ENCODE data around the gene LTBP4.

The LTBP4 gene

GRCh38 chr19:40596608-40597328 is 4.4 kb upstream of the LTBP4 start:
- H3K4me1 ChIP-seq (ENCODE audit: control insufficient read depth, insufficient read depth, low read length), result peaks cover 30% of the 10 kb centered on the region
- H3K4me3 ChIP-seq (ENCODE audit: insufficient read depth, low read depth, low read length), result peak overlapping the region; percentile 47
- H3K27ac ChIP-seq (ENCODE audit: insufficient read depth, low read depth, low read length, poor library complexity, severe bottlenecking), result no peak overlapping the region
- H3K9me3 ChIP-seq (ENCODE audit: control insufficient read depth, low read length), result no peaks in the 10 kb centered on the region
- no peaks in the 10 kb centered on the region for H3K36me3 ChIP-seq (ENCODE audit: control insufficient read depth, insufficient read depth, low read length)
- peaks cover 48% of the 10 kb centered on the region for H3K27me3 ChIP-seq (ENCODE audit: control insufficient read depth, insufficient read depth, low read length, poor library complexity, severe bottlenecking)
- WGBS, 2 experiments, result 11 to 12% methylated on average over 53 of the region's 53 CpGs

DNA sequence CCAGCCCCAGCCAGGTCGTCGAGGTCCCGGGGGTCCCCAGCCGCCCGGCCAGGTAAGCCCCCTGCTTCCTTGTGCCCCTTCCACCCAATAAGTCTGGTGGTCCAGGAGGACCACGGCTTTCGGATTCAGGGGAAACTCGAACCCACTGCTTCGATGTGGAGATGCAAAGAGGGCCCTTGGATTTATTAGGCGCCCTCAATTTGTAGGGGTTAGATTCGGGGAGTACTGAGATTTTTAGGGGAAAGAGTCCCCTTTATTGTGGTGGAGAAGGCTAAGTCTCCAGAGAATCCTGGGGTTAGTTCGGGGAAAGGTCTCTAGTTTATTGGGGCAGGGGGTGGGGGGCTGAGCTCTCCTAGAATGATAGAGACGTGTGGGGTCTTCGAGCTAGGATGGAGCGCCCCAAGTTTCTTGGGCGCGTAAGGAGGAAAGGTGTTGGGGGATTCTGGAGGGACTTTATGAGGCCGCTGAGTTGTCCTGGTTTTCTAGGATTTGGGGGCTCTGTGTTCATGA is 3.8 kb upstream of the LTBP4 start:
- Histone ChIP-seq H3K9me3 (ENCODE audit: control insufficient read depth, low read length) (no peaks in the 10 kb centered on the region), H3K4me1 (ENCODE audit: control insufficient read depth, insufficient read depth, low read length) (peaks cover 36% of the 10 kb centered on the region), H3K27me3 (ENCODE audit: control insufficient read depth, insufficient read depth, low read length, poor library complexity, severe bottlenecking) (peaks cover 54% of the 10 kb centered on the region), H3K36me3 (ENCODE audit: control insufficient read depth, insufficient read depth, low read length) (no peaks in the 10 kb centered on the region), H3K4me3 (ENCODE audit: insufficient read depth, low read depth, low read length) (peak overlapping the region; percentile 47), H3K27ac (ENCODE audit: insufficient read depth, low read depth, low read length, poor library complexity, severe bottlenecking) (no peak overlapping the region)
- 13% methylated on average over 18 of the region's 18 CpGs for WGBS, 2 experiments

- H3K36me3 ChIP-seq (ENCODE audit: control insufficient read depth, insufficient read depth, low read length), result no peaks in the 10 kb centered on the region
- peaks cover 57% of the 10 kb centered on the region for H3K27me3 ChIP-seq (ENCODE audit: control insufficient read depth, insufficient read depth, low read length, poor library complexity, severe bottlenecking)
- H3K4me3 ChIP-seq (ENCODE audit: insufficient read depth, low read depth, low read length), result peak overlapping the region; percentile 47
- H3K9me3 ChIP-seq (ENCODE audit: control insufficient read depth, low read length), result no peaks in the 10 kb centered on the region
- peaks cover 45% of the 10 kb centered on the region for H3K4me1 ChIP-seq (ENCODE audit: control insufficient read depth, insufficient read depth, low read length)
- 1% methylated on average over 45 of the region's 46 CpGs for WGBS, 2 experiments
- peak overlapping the region; percentile 52 for H3K27ac ChIP-seq (ENCODE audit: insufficient read depth, low read depth, low read length, poor library complexity, severe bottlenecking)
Observed at GRCh38 chr19:40598121-40598917, 2.9 kb upstream of the LTBP4 start.

DNA sequence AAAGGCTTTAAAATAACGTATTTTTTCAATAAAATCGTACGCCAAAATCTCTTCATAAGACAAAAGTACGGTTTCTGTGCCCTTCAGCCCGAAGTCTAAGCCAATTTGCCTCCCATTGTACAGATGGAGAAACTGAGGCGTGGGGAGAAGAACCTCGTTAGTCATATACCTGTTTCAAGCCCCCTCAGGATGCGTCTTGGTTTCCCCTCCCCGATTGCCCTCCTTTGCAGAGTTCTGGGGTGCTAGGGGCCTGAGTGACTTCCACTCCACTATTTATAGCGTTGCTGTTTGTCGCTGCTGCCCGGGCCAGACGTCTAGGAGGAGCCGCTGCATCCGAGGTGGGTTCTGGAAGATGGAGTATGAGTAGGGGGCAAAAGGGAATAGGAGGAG is 2.3 kb upstream of the LTBP4 start:
- WGBS, 2 experiments, result 23 to 24% methylated on average over 12 to 14 of the region's 15 CpGs
- Histone ChIP-seq H3K27me3 (ENCODE audit: control insufficient read depth, insufficient read depth, low read length, poor library complexity, severe bottlenecking) (peaks cover 57% of the 10 kb centered on the region), H3K4me3 (ENCODE audit: insufficient read depth, low read depth, low read length) (no peak overlapping the region)

GRCh38 chr19:40599331-40599901 is 1.8 kb upstream of the LTBP4 start:
- Histone ChIP-seq H3K27me3 (ENCODE audit: control insufficient read depth, insufficient read depth, low read length, poor library complexity, severe bottlenecking) (peaks cover 61% of the 10 kb centered on the region), H3K27ac (ENCODE audit: insufficient read depth, low read depth, low read length, poor library complexity, severe bottlenecking) (no peak overlapping the region), H3K4me1 (ENCODE audit: control insufficient read depth, insufficient read depth, low read length) (peaks cover 46% of the 10 kb centered on the region), H3K4me3 (ENCODE audit: insufficient read depth, low read depth, low read length) (no peak overlapping the region), H3K36me3 (ENCODE audit: control insufficient read depth, insufficient read depth, low read length) (no peaks in the 10 kb centered on the region), H3K9me3 (ENCODE audit: control insufficient read depth, low read length) (no peaks in the 10 kb centered on the region)
- 9 to 10% methylated on average over 9 of the region's 9 CpGs for WGBS, 2 experiments

More for the DNA sequence above, 2.3 kb upstream of the LTBP4 start:
- H3K36me3 ChIP-seq (ENCODE audit: control insufficient read depth, insufficient read depth, low read length), result no peaks in the 10 kb centered on the region
- no peak overlapping the region for H3K27ac ChIP-seq (ENCODE audit: insufficient read depth, low read depth, low read length, poor library complexity, severe bottlenecking)
- H3K9me3 ChIP-seq (ENCODE audit: control insufficient read depth, low read length), result no peaks in the 10 kb centered on the region
- peaks cover 48% of the 10 kb centered on the region for H3K4me1 ChIP-seq (ENCODE audit: control insufficient read depth, insufficient read depth, low read length)

DNA sequence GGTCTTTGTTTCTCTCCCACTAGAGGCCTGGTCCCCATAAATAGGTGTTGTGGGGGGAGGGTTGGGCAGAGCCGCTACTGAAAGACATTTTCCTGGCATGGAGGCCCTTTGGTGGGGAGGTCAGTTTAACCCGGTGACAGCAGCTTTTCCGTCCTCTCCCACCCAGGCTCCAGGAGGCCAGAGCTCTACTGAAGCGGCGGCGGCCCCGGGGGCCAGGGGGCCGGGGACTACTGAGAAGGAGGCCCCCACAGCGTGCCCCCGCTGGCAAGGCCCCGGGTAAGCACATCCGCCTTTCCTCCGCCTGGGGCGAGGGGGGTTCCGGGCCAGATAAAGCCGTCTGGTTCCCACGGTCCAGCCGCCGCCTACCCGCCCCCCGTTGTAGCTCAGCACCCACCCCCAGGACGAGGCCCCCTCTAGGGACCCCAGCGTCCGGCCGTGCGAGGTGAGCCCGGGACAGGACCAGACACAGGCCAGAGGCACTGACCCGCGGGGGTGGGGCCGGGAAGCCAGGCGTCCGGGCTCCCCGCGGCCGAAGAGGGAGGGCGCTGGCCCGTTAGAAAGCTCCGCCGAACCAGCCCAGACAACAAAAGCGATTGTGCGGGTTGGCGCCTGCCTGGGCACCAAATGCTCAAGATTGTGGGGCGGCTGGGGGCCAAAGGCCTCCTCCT is 1.1 kb upstream of the LTBP4 start:
- Histone ChIP-seq H3K27me3 (ENCODE audit: control insufficient read depth, insufficient read depth, low read length, poor library complexity, severe bottlenecking) (peaks cover 67% of the 10 kb centered on the region), H3K27ac (ENCODE audit: insufficient read depth, low read depth, low read length, poor library complexity, severe bottlenecking) (no peak overlapping the region), H3K36me3 (ENCODE audit: control insufficient read depth, insufficient read depth, low read length) (no peaks in the 10 kb centered on the region), H3K4me3 (ENCODE audit: insufficient read depth, low read depth, low read length) (no peak overlapping the region), H3K9me3 (ENCODE audit: control insufficient read depth, low read length) (no peaks in the 10 kb centered on the region), H3K4me1 (ENCODE audit: control insufficient read depth, insufficient read depth, low read length) (peaks cover 46% of the 10 kb centered on the region)
- WGBS, 2 experiments, result 11 to 13% methylated on average over 43 of the region's 43 CpGs

DNA sequence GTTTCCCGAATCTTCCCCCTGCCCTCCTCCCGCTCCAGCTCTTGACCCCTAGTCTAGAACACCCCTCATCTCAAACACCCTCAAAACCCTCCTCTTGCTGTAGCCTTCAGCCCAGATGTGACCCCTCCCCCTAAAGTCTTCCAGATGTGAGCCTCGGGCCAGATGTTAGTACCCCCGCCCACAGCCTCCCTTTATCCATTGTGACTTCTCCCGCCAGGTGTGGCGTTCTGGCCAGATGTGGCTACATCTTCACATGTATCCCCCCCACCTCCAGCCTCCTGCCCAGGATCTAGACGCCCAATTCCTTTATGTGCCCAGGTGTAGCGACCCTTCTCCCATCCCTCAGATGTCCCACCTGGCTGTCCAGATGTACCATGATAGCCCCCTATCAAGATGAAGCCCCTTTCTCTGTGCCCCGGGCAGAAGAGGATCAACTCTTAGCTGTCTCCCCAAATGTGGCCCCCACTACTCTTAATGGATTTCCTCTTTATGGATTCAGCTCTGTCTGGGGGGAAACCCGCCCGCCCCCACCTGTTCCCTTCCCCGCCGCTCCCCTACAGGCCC is 517 bp upstream of the LTBP4 start:
- Histone ChIP-seq H3K4me3 (ENCODE audit: insufficient read depth, low read depth, low read length) (peak overlapping the region; percentile 37), H3K4me1 (ENCODE audit: control insufficient read depth, insufficient read depth, low read length) (peaks cover 47% of the 10 kb centered on the region), H3K36me3 (ENCODE audit: control insufficient read depth, insufficient read depth, low read length) (no peaks in the 10 kb centered on the region), H3K9me3 (ENCODE audit: control insufficient read depth, low read length) (no peaks in the 10 kb centered on the region), H3K27ac (ENCODE audit: insufficient read depth, low read depth, low read length, poor library complexity, severe bottlenecking) (no peak overlapping the region), H3K27me3 (ENCODE audit: control insufficient read depth, insufficient read depth, low read length, poor library complexity, severe bottlenecking) (peaks cover 74% of the 10 kb centered on the region)
- 17 to 20% methylated on average over 13 of the region's 13 CpGs for WGBS, 2 experiments

- Histone ChIP-seq H3K27me3 (ENCODE audit: control insufficient read depth, insufficient read depth, low read length, poor library complexity, severe bottlenecking) (peaks cover 81% of the 10 kb centered on the region), H3K36me3 (ENCODE audit: control insufficient read depth, insufficient read depth, low read length) (no peaks in the 10 kb centered on the region), H3K27ac (ENCODE audit: insufficient read depth, low read depth, low read length, poor library complexity, severe bottlenecking) (peak overlapping the region; percentile 89), H3K9me3 (ENCODE audit: control insufficient read depth, low read length) (no peaks in the 10 kb centered on the region), H3K4me1 (ENCODE audit: control insufficient read depth, insufficient read depth, low read length) (peaks cover 52% of the 10 kb centered on the region), H3K4me3 (ENCODE audit: insufficient read depth, low read depth, low read length) (peak overlapping the region; percentile 39)
- 34 to 46% methylated on average over 2 of the region's 2 CpGs for WGBS, 2 experiments
Observed at GRCh38 chr19:40603071-40603388, 1.9 kb downstream of the LTBP4 start.

- WGBS, 2 experiments, result 1% methylated on average over 43 of the region's 43 CpGs
- peak overlapping the region; percentile 39 for H3K4me3 ChIP-seq (ENCODE audit: insufficient read depth, low read depth, low read length)
- H3K4me1 ChIP-seq (ENCODE audit: control insufficient read depth, insufficient read depth, low read length), result peaks cover 52% of the 10 kb centered on the region
- H3K27ac ChIP-seq (ENCODE audit: insufficient read depth, low read depth, low read length, poor library complexity, severe bottlenecking), result peak overlapping the region; percentile 89
- H3K9me3 ChIP-seq (ENCODE audit: control insufficient read depth, low read length), result no peaks in the 10 kb centered on the region
- peaks cover 87% of the 10 kb centered on the region for H3K27me3 ChIP-seq (ENCODE audit: control insufficient read depth, insufficient read depth, low read length, poor library complexity, severe bottlenecking)
- no peaks in the 10 kb centered on the region for H3K36me3 ChIP-seq (ENCODE audit: control insufficient read depth, insufficient read depth, low read length)
Observed at GRCh38 chr19:40603389-40604170, 2.4 kb downstream of the LTBP4 start.

Data from ectodermal cell (in vitro differentiated cells).